Measurements from ENCODE around the gene IL1F10.

Gene IL1F10

DNA sequence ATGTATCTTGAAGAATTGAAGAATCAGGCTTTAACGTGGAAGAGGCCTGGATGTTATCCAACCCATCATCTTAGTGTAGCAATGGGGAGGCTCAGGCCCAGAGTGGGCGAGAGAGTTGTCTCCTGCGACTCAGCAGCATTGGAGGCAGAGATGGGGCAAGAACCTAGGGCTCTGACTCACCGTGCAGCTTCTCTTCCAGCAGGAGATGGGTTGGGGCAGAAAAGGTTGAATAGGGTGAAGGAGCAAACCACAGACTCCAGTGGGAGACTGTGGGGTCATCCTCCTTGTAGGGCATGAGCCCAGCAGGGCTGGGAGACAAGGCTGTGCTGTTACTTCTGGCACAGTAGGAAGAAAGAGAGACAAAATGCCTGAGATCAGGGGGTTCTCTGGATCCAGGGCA, 7.4 kb upstream of the IL1F10 start:
- no peak for DNase-seq

- DNase-seq, result no peak
Measured at GRCh38 chr2:113060796-113061195, 7.0 kb upstream of the IL1F10 start.

DNA sequence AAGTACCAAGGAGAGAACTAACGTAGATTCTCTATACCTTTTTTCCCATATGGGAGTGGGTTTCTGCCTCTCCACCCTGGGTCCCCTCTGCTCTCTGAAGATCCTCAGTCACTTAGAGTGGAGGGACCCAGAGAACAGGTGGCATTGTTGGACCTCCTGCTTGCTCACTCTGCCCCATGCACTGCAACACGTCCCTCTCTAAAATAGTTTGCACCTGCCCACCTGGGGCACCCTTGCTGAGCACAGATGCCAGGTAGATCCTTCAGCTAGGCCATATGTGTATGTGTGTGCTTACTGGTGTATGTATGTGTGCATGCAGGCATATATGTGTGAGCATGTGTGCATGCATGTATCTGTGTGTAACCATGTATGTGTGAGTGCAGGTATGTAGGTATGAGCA, 6.5 kb upstream of the IL1F10 start:
- DNase-seq, result no peak

DNA sequence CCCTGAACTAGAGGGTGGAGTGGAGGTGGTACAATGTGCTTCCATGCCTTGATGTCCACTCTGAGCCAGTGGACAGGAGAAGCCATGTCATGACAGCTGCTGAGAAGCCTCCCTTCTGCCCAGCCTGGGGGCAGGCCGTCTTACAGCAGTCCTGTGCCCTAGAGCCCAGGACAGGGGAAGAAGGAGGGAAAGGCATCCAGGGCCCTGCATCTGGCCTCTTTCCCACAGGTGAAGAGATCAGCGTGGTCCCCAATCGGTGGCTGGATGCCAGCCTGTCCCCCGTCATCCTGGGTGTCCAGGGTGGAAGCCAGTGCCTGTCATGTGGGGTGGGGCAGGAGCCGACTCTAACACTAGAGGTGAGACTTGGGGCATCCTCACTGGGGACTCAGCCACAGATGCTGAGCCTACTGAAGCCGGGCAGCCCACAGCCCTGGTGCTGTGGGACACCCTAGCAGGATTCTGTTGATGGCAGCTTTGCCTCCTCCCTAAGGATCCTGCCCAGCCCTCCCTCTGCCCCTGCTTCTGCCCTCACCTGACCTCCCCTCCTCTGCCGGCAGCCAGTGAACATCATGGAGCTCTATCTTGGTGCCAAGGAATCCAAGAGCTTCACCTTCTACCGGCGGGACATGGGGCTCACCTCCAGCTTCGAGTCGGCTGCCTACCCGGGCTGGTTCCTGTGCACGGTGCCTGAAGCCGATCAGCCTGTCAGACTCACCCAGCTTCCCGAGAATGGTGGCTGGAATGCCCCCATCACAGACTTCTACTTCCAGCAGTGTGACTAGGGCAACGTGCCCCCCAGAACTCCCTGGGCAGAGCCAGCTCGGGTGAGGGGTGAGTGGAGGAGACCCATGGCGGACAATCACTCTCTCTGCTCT, 5.6 kb upstream of the IL1F10 start:
- DNase-seq, result no peak

DNA sequence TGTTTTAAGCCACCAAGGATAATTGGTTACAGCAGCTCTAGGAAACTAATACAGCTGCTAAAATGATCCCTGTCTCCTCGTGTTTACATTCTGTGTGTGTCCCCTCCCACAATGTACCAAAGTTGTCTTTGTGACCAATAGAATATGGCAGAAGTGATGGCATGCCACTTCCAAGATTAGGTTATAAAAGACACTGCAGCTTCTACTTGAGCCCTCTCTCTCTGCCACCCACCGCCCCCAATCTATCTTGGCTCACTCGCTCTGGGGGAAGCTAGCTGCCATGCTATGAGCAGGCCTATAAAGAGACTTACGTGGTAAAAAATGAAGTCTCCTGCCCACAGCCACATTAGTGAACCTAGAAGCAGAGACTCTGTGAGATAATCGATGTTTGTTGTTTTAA, 3.5 kb upstream of the IL1F10 start:
- no peak for DNase-seq

GRCh38 chr2:113064898-113065297, 2.9 kb upstream of the IL1F10 start:
- DNase-seq, result no peak

GRCh38 chr2:113068249-113068648, 479 bp downstream of the IL1F10 start:
- DNase-seq, result no peak

DNA sequence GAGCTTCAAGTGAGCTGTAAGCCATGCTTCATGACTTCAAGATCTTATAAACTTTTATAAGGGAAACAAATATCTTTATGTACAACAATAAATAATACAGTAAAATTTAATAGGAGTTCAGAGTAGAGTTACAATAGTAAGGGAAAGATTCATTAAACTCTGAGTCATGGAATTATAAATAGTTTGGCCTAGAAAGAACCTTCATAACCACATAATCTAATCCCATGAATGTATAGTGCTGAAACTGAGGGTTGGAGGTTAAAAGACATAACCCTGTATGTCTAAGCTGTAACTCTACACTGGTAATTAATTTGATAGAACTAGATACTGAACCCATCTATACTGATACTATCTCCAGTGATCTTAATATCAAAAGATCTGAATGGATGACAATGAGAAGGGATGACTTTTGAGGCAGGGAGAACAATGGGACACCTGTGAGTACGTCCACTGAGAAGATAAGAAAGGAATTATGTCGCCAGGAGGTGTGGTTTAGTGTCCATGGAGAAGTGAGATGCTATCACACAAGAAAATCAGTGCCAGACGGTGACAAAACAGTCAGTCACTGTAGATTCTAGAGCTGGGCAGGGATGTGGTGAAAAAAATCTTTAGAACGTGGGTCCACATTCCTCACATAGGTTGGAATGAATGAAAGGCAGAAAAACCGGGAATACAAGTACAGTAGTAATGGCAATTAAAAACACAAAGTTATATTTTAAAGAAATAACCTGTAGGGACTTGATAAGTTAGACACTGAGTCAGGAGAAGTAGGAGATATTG, 1.1 kb downstream of the IL1F10 start:
- no peak for DNase-seq

- DNase-seq, result no peak
Measured at GRCh38 chr2:113069676-113070605, 2.2 kb downstream of the IL1F10 start.

GRCh38 chr2:113070606-113070975, 2.8 kb downstream of the IL1F10 start:
- DNase-seq, result no peak

GRCh38 chr2:113072584-113072983, 4.8 kb downstream of the IL1F10 start:
- DNase-seq, result no peak

- no peak for DNase-seq
Measured at GRCh38 chr2:113073325-113073834, 5.6 kb downstream of the IL1F10 start.

- DNase-seq, result no peak
Measured at GRCh38 chr2:113075030-113075429, 7.3 kb downstream of the IL1F10 start.

GRCh38 chr2:113075600-113075999, 7.8 kb downstream of the IL1F10 start:
- no peak for DNase-seq

- DNase-seq, result no peak
Measured at GRCh38 chr2:113076954-113077669, 9.3 kb downstream of the IL1F10 start.

DNA sequence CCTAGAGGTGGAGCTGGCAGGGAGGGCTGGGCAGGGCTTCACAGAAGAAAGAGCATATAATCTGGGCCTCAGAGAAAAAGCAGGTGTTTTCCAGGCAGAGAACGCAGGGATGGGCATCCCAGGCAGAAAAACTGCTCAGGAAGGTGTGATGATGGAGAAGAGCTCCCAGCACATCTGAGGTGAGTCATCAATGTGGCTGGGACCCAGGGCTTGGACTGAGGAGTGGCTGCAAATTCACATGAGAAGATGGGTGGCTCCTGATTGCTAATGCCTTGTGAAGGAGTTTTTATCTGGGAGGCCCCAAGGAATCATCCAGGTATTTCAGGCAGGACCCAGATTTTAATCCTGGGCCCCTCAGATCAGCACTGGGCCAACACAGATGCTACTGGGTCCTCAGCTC, 10.2 kb downstream of the IL1F10 start:
- DNase-seq, result no peak

GRCh38 chr2:113078350-113078839, 10.6 kb downstream of the IL1F10 start:
- no peak for DNase-seq

- no peak for DNase-seq
Measured at GRCh38 chr2:113079131-113079530, 11.4 kb downstream of the IL1F10 start.

DNA sequence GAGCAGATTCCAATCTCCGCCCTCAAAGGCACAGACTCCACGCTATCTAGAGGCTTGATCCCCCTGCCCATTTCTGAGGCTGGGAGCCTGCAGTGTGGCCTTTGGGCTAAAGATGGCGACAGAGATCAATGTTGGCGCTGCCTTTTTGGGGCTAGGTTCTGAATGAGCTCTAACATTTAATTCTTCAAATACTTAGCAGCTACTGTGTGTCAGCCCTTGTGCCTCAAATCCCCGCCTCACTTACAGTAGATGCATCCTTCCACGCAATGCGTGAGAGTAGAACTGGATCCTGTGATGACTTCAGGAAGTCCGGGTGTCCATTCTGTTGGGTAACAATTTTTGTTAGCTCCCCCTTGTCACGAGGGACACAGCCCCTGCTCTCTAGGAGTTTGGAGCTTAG, 12.4 kb downstream of the IL1F10 start:
- DNase-seq, result peak; percentile 22

GRCh38 chr2:113081488-113082210, 13.9 kb downstream of the IL1F10 start:
- DNase-seq, result no peak

DNA sequence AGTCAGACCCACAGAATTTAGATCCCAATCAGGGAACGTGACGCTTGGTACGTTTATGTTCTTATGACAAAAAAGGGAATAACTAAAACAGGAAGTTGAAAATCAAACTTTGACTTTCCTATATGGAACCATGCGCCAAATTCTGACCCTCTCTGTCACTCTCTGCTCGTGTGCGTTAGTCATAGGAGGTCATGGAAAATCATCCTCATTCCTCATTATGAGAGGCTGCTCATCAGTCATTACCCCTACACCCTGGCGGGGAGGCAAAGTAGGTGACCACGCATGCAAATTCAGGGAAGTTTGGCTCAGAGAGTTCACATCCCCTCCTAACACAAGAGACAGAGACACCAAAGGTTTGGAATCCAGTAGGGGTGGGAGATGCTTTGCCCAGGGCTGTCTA, 15.5 kb downstream of the IL1F10 start:
- DNase-seq, result no peak
